GOT3 (cell line): ENCODE data around the gene BMP6.

ENCODE experiments used
- DNase-seq: peaks from one replicate; lab custom pipeline; 2025; ENCODE audit warnings: mixed read lengths; lab: John Stamatoyannopoulos, UW

The BMP6 gene

DNA sequence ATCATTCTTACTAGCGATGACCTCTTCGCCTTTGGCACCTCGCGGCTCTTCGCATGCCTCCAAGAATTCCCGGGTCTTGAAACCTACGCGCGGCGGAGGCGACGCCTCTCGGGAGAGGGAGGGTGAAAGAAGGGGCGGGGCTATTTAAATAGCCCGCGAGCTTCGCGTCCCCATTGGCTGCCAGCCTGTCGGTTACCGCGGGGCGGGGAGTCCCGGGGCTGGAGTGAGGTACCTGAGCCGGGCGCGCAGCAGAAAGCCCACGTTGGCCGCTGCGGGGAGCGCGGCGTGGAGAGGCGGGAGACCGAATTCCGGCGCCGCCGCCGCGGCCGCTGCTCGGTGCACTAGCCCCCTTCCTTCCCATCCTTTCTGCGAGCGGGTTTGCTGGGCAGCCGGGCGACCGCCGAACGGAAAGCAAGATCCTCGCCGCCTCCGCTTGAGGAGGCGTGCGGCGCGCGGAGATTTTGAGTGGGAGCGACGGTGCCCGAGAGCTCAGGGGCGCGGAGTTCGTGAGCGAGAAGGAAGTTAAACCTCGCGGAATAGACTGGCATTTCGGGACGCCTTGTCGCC is at the start of gene BMP6:
BMP6 (plus strand) TSS at position 251 of the 567 bp plus-strand sequence. CDS start 857 bp downstream, outside the sequence.
- no peak for DNase-seq

DNA sequence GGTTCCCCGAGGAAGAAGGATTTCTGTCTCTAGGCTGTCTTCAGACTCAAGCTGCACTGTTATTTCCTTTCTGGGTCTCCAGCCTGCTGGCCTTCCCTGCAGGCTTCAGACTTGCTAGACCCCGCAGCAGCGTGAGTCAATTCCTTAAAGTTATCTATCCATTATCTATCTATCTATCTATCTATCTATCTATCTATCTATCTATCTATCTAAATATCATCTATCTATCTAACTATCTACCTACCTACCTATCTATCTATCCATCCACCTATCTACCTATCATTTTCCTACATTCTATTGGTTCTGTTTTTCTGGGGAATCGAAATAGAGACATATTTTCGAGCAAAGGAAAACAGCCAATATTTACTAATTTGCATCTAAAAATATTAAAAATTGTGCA is 48.7 kb upstream of the BMP6 start:
- DNase-seq = no peak

DNA sequence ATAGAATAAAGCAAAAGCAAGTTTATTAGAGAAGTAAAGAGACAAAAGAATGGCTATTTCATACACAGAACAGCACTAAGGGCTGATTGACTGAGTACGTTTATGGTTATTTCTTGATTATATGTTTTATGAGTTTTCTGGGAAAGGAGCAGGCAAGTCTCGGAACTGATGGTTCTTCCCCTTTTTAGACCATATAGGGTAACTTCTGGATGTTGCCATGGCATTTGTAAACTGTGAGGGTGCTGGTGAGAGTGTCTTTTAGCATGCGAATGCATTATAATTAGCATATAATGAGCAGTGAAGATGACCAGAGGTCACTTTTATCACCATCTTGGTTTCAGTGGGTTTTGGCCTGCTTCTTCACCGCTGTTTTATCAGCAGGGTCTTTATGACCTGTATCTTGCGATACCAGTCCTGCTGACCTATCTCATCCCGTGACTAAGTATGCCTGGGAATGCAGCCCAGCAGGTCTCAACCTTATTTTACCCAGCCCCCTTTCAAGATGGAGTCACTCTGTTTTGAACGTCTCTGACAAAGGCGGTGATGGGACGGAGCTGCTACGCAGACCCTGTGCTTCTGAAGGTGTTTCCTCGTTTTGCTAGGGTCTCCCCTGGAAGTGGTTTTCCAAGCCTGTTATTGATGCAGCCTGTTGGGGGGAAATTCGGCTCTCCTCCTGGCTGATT is 45.4 kb upstream of the BMP6 start:
- no peak for DNase-seq

DNA sequence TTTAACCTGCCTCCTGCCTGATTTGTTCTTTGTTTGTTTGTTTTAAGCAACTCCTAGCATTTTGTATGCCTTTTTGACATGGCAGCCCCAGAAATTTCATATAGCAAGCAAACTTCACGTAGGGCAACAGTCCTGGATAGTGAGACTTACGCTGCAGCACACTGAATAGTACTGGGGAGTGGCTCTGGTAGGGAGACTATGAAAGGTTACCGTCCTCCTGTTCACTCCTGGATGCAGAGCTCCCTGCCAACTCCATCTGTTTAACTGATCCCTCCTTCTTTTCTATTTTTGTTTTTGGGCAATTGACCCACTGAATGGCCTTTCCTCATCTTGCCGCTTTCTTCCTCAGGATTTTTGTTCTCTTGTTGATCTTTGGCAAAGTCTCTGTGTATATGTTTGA is 44.5 kb upstream of the BMP6 start:
- no peak for DNase-seq

DNA sequence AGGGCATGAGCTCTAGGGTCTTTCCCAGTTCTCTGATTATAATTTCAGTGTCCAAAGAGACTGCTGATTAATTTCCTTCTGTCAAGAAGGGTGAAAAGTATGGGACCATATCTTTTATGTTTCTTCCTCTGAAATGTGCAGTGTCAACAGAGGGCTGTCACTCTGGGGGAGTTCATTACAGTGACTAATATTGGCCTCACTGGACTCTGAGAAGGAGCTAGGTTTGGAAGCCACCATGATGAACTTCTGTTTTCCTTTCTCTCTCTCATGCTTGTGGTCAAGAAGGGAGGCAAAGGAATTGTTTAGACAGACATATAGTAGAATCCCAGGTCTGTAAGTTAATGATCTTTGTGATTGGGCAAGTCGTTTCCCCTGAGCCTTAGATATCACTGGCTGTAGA is 41.8 kb upstream of the BMP6 start:
- DNase-seq = no peak

DNA sequence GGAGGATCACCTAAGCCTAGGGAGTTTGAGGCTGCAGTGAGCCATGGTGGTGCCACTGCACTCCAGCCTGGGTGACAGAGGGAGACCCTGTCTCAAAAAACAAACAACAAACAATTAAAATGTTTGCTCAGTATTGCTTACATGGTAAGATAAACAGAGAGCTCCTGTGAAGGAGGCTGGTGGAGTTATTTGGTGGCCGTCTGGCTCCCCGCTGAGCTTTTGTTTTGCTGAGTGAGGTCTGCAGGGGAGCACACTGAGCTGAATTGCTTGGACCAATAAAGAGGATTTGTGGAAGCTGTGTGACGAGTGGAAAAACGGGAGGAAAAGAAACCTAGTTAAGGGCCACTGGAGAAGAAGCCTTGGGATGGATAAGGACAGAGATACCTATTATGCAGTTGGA is 41.1 kb upstream of the BMP6 start:
- no peak for DNase-seq

DNA sequence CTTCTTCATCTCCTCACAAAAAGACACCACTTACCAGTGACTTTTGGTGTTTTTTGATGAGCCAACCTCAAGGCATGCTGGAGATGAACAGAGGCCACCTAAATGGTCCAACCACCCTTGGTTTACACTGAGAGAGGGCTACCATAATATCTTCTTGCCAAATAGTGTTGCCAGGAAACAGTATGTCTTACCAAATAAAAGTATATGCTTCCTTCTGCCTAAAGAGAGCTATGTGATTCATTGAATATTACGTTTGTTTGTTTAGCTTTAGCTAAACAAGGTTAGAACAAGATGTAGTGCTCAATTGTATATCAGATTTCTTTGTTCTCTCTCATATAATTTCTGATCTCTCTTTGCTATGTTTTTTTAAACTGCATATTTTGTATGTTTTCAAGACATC is 40.6 kb upstream of the BMP6 start:
- no peak for DNase-seq

DNA sequence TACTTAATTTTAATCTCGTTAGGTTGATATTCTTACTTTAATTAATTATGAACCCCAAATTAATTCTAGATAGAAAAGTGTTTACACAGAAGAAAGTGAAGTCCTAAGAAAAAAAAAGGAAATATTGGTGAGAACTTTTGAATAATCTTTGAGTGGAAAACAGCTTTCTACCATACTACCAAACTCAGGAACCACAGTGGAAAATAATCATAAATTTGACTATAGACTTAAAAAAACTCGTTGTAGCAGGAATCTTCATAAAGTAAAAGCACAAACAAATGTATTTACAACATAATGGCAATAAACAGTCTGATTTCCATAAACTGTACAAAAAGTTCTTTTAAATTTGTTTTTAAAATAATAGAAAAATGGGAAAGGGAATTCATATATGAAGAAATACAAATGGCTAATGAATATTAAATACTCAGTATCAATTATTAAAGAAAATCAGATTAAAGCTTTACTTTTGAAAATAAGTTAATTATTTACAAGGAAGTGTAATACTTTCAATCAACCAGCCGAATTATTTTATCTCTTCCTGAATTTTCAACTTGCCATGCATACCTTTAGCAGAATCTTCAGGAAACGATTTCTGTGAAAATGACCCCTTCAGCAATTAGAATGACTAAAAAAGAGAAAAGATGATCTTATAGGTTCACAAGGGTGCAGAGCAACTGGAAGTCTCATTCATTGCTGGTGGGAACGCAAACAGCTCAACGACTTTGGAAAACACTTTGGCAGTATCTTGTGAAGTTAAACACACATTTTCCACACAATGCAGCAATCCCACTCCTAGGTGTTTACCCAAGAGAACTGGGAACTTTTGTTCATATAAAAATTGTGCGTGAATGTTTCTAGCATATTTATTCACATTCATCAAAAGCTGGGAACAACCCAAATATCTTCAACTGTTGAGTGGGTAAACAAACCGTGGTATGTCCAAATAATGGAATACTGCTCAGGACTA is 38.5 kb upstream of the BMP6 start:
- no peak for DNase-seq

DNA sequence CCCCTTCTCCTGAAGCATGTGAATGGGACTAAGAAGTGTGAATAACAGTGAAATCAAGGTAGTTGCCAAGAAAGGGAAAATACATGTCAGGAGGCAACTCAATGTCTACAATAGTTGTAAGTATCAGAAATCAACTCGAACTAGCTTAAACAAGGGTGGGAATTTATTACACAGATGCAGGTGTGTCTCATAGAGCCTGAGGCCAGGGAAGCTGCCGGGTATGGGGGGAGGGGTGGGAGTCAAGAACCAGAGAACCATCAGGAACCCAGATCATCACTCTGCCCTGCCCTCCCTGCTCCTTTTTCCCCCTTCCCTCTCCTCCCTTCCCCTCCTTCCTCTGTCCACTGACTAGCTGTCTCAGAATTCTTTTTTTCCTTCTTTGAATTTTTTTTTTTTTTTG is 34.9 kb upstream of the BMP6 start:
- no peak for DNase-seq

DNA sequence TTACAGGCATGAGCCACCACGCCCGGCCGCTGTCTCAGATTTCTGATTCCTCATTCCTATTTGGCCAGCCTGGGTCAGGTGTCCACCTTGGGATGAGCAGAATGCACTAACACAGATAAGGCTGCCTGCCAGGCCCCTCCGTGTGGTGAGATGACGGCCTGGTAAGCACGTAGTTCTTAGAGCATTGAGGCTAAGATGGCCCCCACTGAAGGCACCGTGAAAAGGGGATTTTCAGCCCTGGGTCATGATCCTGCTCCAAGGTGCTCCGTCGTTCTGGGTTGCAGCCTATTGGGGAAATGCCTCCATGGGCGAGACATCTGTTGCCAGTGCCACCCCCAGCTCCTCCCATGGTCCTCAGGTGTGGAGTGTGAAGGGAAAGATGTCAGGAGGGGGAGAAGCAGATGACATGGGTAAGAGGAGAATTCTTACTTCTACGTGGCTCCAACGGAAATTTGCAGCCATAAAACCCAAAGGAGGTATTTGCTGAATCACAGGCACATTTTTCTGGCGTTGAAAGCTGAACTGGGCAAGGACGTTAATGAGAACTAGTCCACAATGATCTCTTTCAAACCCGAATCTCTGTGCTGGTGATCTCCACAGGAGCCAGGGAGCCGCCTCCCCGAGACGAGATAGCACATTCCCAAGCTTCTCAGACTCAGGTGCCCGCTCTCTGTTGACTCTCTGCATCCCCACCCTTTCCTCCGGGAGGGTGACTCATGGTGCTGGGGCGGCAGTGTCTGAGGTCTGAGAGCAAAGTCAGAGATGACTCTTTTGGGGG is 34.0 kb upstream of the BMP6 start:
- DNase-seq = no peak

DNA sequence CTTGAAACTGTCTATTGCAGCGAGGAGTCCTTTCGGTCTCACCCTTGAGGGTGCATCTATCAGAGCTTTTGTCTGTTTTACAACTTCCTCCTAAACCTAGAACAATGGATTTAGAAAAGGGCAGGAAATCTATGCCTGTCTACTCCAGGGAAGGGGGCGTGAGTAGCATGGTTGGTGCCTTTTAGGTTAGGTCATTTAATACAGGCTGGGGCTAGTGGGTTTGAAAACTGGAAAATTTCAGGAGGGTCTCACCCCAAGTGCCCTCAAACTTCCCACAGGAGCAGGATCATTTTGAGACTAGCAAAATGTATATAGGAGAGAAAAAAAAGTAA is 33.5 kb upstream of the BMP6 start:
- DNase-seq = no peak

DNA sequence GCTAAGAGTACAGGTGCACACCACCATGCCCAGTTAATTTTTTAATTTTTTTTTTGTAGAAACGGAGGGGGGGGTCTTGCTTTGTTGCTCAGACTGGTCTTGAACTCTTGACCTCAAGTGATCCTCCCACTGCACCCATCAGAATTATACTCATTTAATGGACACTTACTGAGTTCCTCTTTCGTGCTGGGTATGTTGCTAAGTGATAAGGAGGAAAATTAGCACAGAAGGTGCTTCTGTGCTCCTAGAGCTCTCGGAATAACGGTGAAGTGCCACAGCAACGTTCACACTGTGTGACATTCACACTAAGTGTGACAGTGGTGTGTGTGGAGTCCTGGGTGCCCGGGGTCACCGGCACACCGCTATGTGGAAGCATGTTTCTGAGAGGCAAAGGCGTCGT is 32.1 kb upstream of the BMP6 start:
- DNase-seq = no peak

DNA sequence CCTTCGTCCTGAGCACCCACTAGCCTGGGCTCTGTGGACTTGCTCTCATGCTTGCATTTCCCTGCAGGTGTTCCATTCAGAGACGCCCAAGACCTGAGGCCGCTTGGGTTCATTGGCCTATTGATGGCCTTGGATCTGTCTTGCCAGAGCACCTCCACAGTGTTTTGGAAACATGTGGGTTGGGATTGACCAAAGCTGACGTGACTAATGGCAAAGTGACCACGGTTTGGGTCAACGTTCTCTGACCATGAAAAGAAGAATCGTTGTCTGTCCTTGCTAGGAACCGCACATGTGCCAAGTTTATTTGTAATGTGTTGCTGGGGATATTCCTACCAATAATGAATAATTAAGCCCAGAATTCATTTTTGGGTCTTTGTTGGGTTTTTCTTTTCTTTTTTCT is 29.8 kb upstream of the BMP6 start:
- DNase-seq = no peak

DNA sequence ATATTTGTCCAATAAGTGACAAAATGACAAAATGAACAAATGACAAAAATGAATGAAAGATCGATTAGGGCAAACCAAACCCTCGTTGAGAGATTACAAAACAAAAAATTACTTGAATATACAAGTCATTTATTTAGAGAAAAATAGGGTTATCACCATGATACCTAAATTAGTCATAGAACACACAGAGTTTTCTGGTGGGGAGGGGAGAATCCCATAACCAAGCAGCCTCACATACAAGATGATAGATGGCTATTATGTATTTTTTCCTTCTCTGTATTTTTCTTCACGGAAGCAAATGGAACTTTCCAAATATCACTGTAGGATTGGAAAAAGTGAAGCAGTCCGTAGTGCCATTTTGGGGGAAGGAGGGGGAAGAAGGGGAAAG is 28.5 kb upstream of the BMP6 start:
- no peak for DNase-seq

DNA sequence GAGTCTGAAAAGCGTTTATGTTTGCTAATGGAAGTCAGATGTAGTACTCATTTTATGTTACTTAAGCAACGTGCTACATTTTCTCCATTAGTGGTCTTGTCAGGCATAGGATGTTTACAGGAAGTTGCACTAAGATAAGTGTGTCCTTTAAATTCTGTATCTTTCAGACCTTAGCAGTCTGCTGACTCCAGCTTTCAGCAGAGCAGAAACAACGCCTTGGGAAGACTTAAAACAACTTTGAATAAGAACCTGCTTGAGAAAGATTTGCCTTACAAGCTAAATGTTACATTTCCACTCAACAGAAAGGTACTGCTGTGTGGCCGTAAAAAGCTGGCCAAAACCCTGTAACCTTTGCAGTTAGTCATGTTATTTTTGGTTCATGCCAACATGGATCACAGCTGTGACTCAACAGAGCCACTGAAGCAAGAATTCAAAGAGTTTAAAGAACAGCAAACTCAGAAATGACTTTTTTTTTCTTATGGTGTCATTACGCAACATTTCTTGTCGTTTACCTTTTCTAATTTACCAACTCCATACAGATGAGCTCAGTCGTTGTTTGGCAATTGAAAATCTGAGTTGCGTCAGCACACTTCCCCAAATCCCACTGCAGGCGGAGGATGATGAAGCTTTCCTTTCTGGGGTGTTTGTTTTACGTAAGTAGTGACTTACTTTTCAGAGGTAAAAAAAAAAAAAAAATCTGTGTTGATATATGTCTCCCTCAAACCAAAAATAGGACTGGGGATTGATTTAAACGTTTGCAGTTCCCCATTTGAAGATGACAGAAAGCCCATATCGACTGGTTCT is 27.9 kb upstream of the BMP6 start:
- DNase-seq = no peak

DNA sequence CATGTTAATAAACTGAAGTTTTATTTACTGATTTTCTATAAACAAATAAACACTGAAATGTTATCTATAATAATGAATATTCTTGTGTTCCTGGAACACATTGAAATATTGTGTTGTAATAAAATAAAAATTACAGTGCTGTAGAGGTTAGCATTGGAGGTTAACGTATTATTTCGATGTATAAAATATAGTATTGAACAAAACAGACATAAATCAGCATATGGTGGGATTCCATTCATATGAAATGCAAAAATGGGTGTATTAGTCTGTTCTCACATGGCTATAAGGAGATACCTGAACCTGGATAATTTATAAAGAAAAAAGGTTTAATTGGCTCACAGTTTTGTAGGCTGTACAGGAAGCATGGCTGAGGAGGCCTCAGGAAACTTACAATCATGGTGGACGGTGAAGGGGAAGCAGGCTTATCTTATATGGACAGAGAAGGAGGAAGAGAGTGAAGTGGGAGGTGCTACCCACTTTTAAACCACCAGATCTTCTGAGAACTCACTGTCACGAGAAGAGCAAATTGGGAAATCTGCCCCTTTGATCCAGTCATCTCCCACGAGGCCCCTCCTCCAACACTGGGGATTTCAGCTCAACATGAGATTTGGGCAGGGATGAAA is 24.6 kb upstream of the BMP6 start:
- DNase-seq = no peak

DNA sequence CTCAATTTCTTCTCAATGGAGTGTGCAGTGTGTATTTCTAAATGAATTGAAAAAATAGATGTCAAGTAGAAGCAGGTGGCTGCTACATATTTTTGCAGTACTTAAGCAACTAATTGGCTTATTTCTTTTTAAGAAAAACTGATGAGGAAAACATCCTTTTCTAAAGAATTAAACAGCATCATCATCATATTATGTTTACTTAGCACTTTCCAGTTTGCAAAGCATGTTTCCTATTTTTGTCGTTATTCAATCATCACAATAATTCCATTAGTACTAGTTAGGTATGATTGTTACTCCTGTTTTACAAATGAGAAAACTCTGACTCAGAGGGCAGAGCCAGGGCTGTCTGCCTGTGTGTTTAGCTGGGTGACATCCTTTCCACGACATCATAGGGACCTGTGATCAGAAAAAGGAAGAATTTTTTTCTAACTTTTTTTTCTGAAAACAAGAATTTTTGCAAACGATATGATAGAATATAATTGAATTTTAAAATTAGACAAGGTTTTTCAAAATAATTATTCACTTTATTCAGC is 22.7 kb upstream of the BMP6 start:
- no peak for DNase-seq

DNA sequence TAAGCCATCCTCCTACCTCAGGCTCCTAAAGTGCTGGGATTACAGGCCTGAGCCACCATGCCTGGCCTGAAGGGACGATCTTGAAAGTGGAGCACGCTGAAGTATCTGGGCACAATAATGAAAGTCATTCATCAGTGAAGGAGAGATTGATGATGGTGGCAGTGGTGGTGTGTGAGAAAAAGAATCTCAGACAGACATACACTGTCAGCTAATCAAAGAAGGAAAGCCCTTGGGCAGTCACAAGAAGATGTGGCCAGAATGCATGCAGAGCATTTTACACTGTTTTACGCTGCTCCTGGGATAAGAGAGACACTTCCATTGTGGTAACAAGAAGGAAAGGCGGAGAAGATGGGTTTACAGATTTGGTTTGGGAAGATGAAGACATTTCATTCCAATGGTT is 20.4 kb upstream of the BMP6 start:
- DNase-seq = no peak

DNA sequence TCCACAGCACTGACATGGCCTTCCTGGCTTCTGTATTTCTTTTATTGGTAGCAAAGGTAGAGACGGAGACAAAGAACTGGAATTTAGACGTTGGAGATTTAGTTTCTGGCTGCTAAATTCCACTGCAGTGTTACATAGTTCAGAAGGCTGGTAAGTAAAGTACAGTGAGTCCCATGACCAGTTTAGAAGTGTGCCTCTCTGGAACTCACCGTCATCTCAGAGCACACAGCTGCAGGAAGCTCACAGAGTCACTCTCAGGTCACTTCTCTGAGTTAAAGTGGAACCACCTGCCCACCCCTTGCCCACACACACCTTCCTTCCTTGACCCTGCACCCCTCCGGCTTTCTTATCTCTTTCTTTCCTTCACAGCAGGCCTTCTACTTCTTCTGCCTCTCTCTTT is 19.6 kb upstream of the BMP6 start:
- DNase-seq = no peak

DNA sequence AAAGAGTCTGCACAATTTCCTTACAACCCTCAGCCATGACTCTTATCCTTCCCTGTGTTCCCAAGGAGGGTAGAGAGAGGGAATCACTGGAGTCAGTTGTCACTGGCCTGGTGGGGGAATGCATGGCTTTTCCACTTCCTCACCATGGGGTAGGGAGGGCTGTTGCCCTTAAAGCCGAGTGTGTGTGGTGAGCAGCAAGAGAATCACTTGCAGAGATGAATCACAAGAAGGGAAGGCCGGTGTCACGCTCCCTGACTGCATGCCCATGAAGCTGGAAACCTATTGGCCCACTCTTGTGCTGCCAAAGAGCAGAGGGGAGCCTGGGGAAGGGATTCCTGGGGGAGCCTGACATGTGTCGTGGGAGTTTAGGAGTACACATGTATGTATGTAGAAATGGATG is 18.1 kb upstream of the BMP6 start:
- DNase-seq = no peak

DNA sequence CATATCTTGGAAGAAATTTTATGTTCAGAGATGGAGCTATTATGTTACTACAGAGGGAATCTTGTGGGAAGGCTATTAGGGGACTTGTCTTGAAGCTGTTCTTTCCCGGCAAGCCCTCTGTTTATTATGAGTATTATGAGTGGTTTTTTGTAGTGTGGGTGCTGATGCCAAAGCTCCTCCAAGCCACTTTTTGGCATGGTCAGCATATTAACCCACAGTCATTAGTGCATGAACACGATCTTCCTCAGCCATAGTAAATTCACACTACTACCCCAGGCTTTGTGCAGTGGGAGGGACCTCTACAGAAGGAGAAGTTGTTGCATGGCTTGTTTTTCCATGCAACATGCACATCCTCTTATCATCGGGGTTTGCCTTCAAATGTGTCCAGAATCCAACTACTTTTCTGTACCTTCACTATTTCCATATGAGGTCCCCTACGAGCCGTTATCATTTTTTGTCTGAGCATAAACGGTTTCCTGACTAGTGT is 6.5 kb upstream of the BMP6 start:
- DNase-seq = no peak
